DMS114 treated with DMSO at 0.1 percent for 48 hours (cell line): ENCODE results near the gene IQCM.
"Not testable (repeated sequence)": the region's sequence is repeated elsewhere in the genome, so short reads cannot be mapped to it uniquely, and the experiment has no call there.

ENCODE experiments used
- DNase-seq: peaks from one replicate; lab custom pipeline; 2025; ENCODE audit not compliant: unreplicated experiment; lab: John Stamatoyannopoulos, UW

Gene IQCM

DNA sequence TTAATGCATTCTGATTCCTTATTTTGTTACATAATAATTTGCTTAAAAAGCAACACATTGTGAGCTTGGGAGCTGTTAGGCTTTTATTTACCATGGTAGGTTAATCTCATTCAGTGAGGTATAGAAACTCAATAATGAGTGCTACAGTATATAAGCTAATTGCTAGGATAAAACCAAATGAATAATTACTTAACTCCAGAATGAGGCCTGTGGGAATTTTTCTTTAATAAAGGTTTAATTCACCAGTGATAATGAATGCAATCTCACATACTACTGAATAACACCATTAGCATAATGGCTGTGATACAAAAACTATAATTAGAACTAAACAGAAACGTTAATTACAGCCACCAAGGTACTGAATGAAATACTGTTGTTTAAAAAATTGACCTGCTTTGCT is 326.3 kb downstream of the IQCM start:
- DNase-seq, result no peak

DNA sequence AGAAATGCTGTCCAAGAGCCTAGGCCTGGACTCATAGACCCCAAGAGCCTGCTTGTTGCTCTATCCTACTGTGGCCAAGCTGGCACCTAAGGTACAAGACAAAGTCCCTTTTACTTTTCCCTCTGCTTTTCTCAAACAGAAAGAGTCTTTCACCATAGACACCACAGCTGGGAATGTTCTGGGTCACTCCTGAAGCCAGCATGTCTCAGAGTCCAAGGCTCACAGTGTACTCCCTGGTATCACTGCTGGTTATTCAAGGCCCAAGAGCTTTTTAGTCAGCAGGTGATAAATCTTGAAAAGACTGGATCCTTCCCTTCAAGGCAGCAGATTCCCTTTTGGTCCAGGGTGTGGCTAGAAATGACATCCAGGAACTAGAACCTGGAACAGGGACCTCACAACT is 328.8 kb downstream of the IQCM start:
- DNase-seq, result no peak

DNA sequence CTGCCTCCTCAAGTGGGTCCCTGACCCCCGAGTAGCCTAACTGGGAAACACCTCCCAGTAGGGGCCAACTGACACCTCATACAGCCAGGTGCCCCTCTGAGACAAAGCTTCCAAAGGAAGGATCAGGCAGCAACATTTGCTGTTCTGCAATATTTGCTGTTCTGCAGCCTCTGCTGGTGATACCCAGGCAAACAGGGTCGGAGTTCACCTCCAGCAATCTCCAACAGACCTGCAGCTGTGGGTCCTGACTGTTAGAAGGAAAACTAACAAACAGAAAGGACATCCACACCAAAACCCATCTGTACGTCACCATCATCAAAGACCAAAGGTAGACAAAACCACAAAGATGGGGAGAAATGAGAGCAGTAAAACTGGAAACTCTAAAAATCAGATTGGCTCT is 347.0 kb downstream of the IQCM start:
- DNase-seq, result not testable (repeated sequence)

DNA sequence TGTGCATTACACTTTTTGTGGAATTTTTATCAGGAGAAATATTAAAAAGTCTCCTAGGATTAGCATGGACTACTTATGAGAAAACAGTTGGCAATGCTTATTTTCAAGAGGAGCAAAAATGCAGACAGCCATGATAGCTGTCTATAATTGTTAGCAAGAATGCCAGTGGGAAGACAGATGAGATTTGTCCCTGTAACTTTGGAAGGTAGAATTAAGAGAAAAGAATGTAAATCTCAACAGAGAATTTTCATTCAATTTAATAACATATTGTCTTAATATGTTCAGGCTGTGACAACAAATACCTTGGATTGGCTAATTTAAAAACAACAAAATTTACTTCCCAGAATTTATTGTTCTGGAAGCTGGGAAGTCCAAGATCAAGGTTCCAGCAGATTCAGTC is 349.2 kb downstream of the IQCM start:
- no peak for DNase-seq

DNA sequence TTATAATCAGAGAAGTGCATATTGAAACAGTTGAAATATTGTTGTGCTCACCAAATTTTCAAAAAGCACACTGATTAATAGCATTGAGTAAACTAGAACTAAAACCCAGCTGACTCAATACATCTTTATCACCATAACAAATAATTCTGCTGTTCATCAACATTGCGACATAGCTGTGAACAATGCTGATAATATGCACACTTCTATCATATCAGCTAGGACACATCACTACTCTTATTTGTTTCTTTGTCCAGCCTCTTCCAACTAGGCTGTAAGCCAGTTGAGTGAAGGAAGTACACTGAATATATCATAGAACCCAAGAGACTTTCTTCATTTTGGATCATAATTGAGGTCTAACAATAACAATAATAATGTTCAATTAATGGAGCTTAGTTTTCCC is 349.7 kb downstream of the IQCM start:
- no peak for DNase-seq

DNA sequence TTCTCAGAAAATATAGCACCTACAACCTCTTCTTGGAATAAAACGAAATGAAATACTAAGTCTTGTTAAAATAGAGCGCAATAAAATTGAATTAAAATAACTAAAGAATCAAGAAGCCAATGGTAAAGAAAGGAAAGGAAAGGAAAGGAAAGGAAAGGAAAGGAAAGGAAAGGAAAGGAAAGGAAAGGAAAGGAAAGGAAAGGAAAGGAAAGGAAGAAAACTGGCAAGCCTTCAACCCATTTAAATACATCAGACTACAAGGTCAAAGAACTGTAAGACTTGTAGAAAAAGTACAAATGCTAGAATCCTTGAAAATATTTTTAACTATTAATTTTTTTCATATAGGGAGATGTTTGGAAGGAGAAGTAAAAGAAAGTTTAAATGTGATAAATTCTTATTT is 372.1 kb downstream of the IQCM start:
- no peak for DNase-seq

DNA sequence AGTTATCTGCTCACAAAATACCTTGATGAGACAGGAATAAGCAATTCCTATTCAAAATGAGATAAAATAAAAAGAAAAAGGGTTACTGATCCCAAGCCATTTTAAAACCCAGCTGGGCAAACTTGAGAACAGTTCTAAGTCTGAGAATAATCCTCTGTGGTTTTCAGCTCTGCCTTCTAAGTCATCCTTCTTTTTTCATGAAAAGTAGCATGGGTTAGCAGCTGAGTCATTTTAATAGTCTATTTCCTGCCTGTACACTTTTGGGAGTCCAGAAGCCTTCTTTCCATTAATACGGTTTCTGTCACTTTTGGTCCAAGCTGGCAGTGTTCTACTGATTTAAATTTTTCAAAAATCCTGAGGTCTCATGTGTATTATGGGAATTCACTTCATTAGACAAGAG is 374.3 kb downstream of the IQCM start:
- DNase-seq, result no peak

DNA sequence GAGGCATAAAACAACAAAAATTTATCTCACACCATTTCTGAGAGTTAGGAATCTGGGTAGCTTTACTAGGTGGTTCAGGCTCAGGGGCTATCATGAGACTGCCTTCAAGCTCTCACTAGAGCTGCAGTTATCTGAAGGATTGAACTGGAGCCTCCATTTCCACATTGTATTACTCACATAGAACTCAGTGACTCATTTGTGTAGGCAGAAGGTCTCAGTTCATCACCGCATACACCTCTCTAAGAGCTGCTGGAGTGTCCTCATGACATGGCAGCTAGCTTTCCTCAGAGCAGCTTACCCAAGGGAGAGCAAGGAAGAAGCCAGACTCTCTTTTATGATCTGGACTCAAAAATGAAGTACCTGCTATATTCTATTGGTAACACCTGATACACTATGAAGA is 389.2 kb downstream of the IQCM start:
- no peak for DNase-seq

DNA sequence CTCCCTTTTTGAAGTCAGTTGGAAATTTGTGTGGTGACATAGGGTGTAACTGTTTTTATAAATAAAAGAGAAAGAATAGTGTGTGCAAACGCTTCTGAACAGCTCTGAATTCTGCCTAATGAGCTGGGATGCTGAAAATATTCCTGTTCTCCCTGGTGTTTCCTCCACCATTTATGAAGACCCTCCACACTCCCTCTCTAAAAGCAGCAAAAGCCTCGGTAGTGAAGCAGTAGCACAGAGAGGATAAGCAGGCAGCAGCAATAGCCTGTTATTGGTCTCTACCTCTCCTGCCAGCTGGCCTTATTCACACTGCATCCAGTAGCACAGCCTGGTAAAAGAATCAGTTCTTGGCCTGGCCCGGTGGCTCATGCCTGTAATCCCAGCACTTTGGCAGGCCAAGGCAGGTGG is 406.1 kb downstream of the IQCM start:
- DNase-seq, result no peak

DNA sequence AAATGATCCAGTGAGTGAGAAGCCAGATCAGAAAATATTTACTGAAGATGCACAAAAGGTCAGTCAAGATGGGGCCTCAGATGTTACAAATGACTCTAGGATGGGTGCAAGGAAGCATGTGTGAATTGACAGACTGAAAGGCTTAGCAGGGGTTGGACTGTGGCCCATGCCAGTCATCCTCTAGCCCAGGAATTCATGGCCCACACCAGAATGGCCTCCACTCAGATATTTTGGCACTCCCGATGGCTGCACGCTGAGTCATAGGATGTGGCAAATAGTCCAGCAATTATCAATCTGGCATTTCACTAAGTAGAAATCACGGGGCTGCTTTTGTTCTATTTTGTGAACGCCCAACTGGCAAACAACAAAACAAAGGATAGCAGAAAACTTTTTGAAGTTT is 406.5 kb downstream of the IQCM start:
- no peak for DNase-seq

DNA sequence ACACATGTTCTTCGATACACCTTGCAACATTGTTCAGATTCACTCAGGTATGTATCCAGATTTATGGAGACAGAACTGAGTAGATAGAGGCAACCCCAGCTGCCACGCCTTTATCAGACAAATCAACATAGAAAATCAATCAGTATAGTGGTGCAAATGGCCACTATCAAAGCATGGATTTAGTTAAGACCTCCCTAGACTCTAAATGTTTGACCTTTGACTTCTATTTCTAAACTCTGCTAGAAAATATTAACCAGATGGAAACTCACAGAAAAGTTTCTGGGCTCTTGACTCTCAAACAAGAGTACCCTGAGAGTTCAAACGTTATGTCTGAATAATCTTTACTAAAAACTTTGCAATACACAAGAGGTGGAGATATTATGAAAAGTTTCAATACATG is 411.5 kb downstream of the IQCM start:
- DNase-seq, result no peak

DNA sequence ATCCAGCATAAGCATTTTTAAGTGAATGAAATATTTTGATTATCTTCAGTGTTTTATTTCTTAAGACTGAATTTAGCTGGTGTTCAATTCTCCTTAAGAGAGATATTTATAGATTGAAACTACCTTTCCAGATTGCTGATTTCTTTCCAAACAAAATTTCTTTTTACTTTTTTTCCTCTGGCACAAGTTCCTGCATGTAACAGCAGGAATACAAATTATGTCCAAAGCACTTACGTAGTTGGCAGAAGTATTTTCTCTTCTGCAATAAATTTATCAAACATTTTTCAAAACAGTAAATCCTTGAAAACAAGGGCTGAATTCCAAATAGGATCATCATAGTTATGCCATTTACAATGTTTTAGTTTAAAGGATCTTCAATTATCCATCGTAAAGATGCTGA is 412.6 kb downstream of the IQCM start:
- DNase-seq, result no peak

DNA sequence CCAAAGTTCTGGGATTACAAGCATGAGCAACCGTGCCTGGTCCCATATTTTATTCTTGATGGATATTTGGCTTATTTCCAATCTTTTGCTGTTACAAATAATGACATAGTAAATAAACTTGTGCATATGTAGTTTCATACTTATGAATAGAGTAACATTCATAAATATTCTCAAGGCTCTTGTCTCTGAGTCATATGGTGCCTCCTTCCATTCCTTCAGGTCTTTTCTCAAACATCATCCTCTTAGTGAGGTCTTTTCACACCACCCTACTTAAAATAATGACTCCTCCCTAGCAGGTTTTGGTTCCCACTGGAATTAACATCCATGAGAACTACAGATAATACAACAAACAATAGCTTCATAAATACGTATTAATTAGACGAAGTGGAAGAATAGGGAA is 416.6 kb downstream of the IQCM start:
- DNase-seq, result no peak

DNA sequence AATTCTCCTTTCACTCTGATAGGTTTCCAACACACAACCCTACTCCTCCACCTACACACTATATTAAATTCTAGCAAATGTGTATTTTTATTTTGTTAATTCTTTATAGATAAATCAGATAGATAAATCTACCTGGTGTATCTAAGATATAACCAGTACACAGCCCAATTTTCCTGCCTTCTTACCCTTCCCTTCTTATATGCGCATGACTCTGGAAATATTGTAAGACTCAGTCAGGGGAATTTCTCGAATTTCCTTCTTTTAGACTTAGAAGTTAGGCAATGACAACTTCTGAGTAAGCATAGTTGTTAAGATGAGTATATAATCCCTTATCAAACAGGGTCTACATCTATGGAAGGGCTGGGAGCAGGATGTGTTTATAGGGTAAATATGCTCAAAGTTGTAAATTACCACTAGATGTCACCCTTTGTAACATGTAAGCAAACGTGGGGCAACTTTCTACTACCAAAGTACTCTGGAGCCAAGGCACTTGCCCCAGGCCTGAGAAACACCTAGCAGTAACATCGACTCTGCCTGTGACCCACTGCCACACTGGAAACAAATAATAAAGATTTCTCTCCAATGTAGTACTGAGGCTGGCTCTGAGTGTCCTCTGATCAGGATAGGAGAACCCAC is 444.7 kb downstream of the IQCM start:
- DNase-seq, result peak; percentile 36

DNA sequence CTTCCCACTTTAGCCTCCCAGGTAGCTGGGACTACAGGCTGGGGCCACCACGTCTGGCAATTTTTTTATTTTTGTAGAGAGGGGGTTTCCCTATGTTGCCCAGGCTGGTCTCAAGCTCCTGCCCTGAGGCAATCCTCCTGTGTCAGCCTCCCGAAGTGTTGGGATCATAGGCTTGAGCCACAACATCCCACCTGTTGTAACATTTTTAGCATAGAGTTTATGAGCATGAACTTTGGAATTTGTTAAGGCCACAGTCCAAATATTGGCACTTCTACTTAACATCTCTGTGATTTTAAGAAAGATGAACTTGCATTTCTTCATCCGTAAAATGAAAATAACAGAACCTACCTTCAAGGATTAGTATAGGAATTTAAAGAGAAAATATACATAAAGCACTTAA is 445.6 kb downstream of the IQCM start:
- no peak for DNase-seq

DNA sequence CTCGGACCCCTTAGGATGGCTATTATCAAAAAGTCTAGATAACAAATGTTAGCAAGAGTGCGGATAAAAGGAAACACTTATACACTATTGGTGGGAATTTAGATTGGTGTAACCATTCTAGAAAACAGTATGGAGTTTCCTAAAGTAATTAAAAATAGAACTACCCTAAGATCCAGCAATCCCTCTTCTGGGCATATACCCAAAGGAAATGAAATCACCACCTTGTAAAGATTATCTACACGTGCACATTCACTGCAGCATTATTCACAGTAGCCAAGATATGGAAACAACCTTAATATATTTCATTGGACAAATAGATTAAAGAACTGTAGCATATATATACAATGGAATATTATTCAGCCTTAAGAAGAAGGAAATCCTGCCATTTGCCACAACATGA is 462.4 kb downstream of the IQCM start:
- no peak for DNase-seq

DNA sequence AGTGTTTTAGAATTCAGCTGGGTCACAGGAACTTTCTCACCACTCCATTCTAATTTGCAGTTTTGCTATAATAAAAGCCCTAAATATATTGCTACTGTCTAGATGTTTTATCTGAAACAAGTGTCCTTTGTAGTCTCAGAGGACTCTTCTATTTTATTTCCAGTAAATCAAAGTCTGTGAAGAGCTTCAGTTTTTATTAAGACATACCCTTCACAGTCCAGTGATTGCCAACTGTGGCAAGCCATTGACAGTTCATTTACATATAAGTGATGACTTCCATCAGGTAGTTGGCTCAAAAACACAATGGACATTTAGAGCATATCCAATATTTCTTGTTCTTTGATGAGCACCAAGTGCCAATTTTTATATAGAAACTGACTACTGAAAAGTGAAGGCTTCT is 466.1 kb downstream of the IQCM start:
- no peak for DNase-seq

DNA sequence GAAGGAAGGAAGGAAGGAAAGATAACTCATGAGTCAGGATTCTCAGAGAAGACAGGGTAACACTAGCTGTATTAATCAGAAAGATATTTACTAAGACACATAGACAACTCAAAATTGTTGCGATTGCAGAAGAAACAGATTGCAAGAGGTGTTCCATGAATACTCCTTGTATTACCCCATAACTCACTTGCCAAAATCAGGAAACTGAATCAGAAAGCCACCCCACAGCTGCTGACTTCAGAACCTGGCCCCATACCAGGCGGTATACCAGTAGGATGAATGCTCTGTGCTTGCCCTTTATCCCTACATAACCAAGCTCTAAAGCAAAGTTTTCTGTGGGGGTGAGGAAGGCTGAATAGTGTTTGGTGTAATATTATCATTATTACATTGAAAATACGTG is 468.5 kb downstream of the IQCM start:
- DNase-seq, result no peak

DNA sequence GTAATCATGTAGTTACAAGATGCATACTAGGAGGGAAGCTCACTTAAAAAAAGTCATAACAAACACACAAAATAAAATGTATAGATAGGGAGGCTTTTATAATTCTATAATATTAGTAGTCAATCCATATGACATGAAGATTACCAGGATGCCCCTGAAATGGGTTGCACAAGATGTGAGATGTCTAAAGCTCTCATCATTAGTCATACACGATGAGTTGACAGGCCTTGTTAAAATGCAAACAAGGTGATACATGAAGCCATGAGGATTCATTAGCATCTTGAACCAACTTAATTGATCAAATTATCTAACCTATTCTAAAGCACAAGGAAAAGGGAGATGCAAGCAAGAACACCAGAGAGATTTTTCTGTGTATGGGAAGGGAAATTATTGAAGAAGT is 470.2 kb downstream of the IQCM start:
- DNase-seq, result no peak

DNA sequence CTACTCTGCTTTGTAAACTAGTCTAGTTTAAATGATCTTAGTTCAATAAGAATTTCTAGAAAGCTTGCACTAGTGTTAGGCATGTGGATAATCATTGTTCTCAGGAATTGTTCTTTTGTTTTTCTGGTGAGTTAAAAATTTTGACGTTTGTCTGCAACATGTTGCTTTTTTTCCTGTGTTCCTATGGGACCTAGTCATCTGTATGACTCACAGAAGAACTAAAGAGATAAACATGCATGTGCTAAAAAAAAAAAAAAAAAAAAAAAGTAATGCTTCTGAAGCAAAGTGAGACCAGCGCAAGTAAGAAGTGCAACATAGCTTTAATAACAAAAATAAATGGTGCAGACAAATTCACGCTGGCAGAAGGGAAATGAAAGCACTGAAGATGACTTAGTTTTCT is 471.2 kb downstream of the IQCM start:
- DNase-seq, result no peak

DNA sequence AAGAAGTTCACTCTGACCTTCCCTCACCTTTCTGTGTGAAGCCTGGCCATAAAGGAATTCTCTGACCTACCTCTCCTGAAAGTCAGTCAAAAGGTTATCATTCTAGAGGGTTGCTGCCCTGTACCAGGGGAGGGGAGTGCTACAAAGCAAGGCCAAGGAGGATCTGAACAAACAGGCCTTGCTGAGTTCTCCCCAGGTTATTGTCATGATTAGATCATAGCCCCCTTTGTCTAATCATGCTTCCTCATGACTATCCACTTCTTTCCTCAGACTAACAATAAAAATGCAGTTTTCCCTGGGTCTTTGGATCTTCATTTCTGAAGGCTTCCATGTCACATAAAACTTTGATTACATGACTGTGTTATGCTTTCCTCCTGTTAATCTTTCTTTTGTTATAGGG is 472.0 kb downstream of the IQCM start:
- no peak for DNase-seq

DNA sequence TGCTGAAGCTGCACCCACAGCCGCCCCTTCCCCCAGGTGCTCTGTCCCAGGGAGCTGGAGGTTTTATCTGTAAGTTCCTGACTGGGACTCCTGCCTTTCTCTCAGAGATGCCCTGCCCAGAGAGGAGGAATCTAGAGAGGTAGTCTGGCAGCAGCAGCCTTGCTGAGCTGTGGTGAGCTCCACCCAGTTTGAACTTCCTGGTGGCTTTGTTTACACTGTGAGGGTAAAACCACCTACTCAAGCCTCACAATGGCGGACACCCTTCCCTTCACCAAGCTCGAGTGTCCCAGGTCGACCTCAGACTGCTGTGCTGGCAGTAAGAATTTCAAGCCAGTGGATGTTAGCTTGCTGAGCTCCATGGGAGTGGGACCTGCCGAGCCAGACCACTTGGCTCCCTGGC is 474.5 kb downstream of the IQCM start:
- not testable (repeated sequence) for DNase-seq

DNA sequence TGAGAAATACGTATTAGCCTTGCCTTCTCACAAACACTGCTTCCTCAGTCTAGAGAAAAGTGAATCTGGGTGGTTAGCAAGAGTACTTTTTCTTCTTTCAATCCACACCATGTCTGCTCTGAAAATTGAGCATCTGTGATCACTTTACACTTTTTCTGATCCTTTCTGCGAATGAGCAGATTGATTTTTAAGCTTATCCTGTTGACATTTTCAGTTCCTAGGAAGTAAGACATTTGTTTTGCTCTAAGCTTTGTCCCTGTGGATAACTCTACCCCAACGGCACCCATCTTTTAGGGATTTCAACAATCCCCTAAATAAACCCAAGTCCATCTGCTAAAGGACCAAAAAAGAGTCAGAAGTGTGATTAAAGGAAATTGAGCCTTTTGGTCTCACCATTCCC is 487.5 kb downstream of the IQCM start:
- no peak for DNase-seq

DNA sequence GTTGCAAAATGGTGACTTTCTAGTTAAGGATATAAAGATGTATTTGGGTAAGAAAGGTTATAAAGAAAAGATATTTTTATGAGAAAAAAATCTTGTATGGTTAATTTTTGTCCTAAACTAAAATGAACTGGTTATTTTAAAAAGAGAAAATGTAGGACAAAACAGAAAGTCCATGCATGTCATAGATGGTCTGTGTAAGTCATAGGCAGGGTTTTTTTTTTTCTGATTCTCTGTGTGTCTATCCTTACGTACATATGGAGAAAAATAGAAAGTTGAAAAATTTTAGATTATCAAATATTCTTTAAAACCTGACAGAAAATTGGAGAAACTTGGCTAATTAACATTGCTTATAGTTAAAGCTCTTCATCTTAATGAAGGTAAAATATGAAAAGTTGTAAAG is 493.4 kb downstream of the IQCM start:
- no peak for DNase-seq
